Gastroesophageal sphincter (tissue), 4 donors: ENCODE results near the gene TFEB. TPM values are rescaled to one million over a fixed set of nuclear protein-coding genes. Genes with fewer than 3 reads are reported as not detected.

ENCODE experiments used
- ATAC-seq: fragments of 150-250 bp; one replicate; pipeline ENCODE4 v1.9.1; 2016; ENCODE audit warnings: mild to moderate bottlenecking, moderate library complexity
- H3K27ac ChIP-seq, 4 donors: fragments of 200-600 bp; sonication (generic) in 3 of 4; 1 replicate in 3 of 4; 2 replicates in 1 of 4; pipeline ENCODE4 v1.5.1; 2016 to 2019
- H3K27me3 ChIP-seq: fragments of 200-600 bp; sonication (generic); one replicate; pipeline ENCODE4 v1.5.1; 2019
- H3K36me3 ChIP-seq, 2 donors: fragments of 200-600 bp; sonication (generic); one replicate each; pipeline ENCODE4 v1.5.1; 2019; ENCODE audit warnings: control low read depth in 1 of 2
- H3K4me1 ChIP-seq, 3 donors: fragments of 200-600 bp; sonication (generic); 1 replicate in 2 of 3; 2 replicates in 1 of 3; pipeline ENCODE4 v1.5.1; 2016 to 2019; ENCODE audit warnings: control low read depth in 2 of 3
- H3K4me3 ChIP-seq, 2 donors: fragments of 200-600 bp; sonication (generic); one replicate each; pipeline ENCODE4 v1.5.1; 2019; ENCODE audit warnings: mild to moderate bottlenecking in 1 of 2, moderate library complexity in 1 of 2
- H3K9me3 ChIP-seq, 3 donors: fragments of 200-600 bp; sonication (generic); one replicate each; pipeline ENCODE4 v1.5.1; 2017 to 2019; ENCODE audit warnings: control low read depth in 2 of 3
- CTCF ChIP-seq, 4 experiments: fragments of 200-600 bp in 2 of 4; fragments of 450-650 bp in 2 of 4; sonication (generic) in 1 of 4; IDR thresholded peaks; one replicate each; pipeline ENCODE4 v1.5.1; 2017 to 2019; ENCODE audit warnings: antibody characterized with exemption in 4 of 4, mild to moderate bottlenecking in 2 of 4, moderate library complexity in 2 of 4
- EP300 ChIP-seq: sonication (generic); formaldehyde crosslinking; IDR thresholded peaks from one replicate; pipeline ENCODE4 v1.6.1; 2017; ENCODE audit warnings: antibody characterized with exemption, mild to moderate bottlenecking
- POLR2A ChIP-seq, 2 donors: fragments of 450-650 bp; IDR thresholded peaks; one replicate each; pipeline ENCODE4 v1.6.1; 2017; ENCODE audit warnings: antibody characterized with exemption in 2 of 2, mild to moderate bottlenecking in 2 of 2, moderate library complexity in 1 of 2
- POLR2AphosphoS5 ChIP-seq: sonication (generic); formaldehyde crosslinking; IDR thresholded peaks from one replicate; pipeline ENCODE4 v1.6.1; 2017; ENCODE audit warnings: antibody characterized with exemption
- WGBS, 2 donors: methylation state at CpG; one replicate each; pipeline ENCODE4 v1.1.5; 2018; ENCODE audit warnings: low coverage in 1 of 2; 5-methylcytosine and 5-hydroxymethylcytosine counted together
- total RNA-seq, 4 donors: library from RNA; depleted of rRNA; stranded (reverse); fragments of >200 nt; gene quantifications; one replicate each; pipeline ENCODE4 v1.1.0, GENCODE V29; 2016

TFEB gene
- total RNA-seq, 4 donors from 2014 or later: 16.6 to 42.8 (median 26.1) TPM

- H3K36me3 ChIP-seq: no peaks in the 10 kb centered on the region
- H3K9me3 ChIP-seq: no peaks in the 10 kb centered on the region
- ATAC-seq: no peak
- no peak for TF ChIP-seq POLR2A (IDR thresholded peaks at IDR 0.05)
- TF ChIP-seq POLR2AphosphoS5: no peak
- no peak for TF ChIP-seq EP300
- TF ChIP-seq CTCF (IDR thresholded peaks at IDR 0.05): no peak
- no CpG with 5 or more reads among the region's 4 CpGs for WGBS, 2 donors
- H3K4me3 ChIP-seq: no peak overlapping the region
- H3K27ac ChIP-seq: no peak overlapping the region
- peaks cover 35% of the 10 kb centered on the region for H3K27me3 ChIP-seq
- H3K4me1 ChIP-seq: peaks cover 0 to 7% (median 0%) of the 10 kb centered on the region in 3 donors
These were observed 91.0 kb downstream of the TFEB start for GRCh38 chr6:41644297-41644879.

- TF ChIP-seq EP300 (no peak), POLR2AphosphoS5 (no peak), POLR2A (IDR thresholded peaks at IDR 0.05) (no peak), CTCF (IDR thresholded peaks at IDR 0.05) (no peak)
- ATAC-seq: no peak
- Histone ChIP-seq H3K4me1 (peaks cover 0 to 12% (median 1%) of the 10 kb centered on the region in 3 donors), H3K9me3 (no peaks in the 10 kb centered on the region), H3K27me3 (peaks cover 40% of the 10 kb centered on the region), H3K4me3 (no peak overlapping the region), H3K36me3 (no peaks in the 10 kb centered on the region), H3K27ac (no peak overlapping the region)
- WGBS, 2 donors: 100% methylated on average over 1 of the region's 4 CpGs
These were observed 91.5 kb downstream of the TFEB start for GRCh38 chr6:41643899-41644269.

- WGBS, 2 donors: 53 to 73% methylated on average over 2 to 7 of the region's 10 CpGs
- no peak for ATAC-seq
- Histone ChIP-seq H3K9me3 (no peaks in the 10 kb centered on the region), H3K27me3 (peaks cover 42% of the 10 kb centered on the region), H3K27ac (no peak overlapping the region), H3K4me3 (no peak overlapping the region), H3K36me3 (no peaks in the 10 kb centered on the region), H3K4me1 (peaks cover 0 to 19% (median 8%) of the 10 kb centered on the region in 3 donors)
- TF ChIP-seq POLR2AphosphoS5 (no peak), EP300 (no peak), CTCF (IDR thresholded peaks at IDR 0.05) (no peak), POLR2A (IDR thresholded peaks at IDR 0.05) (no peak)
These were observed 92.2 kb downstream of the TFEB start for GRCh38 chr6:41642960-41643898.

GRCh38 chr6:41642090-41642959, 93.1 kb downstream of the TFEB start:
- Histone ChIP-seq H3K27ac (no peak overlapping the region), H3K4me1 (peaks cover 0 to 28% (median 17%) of the 10 kb centered on the region in 3 donors)
- ATAC-seq: no peak

More at GRCh38 chr6:41642090-41642959, 93.1 kb downstream of the TFEB start:
- Histone ChIP-seq H3K9me3 (no peaks in the 10 kb centered on the region), H3K27me3 (peaks cover 47% of the 10 kb centered on the region), H3K4me3 (no peak overlapping the region), H3K36me3 (no peaks in the 10 kb centered on the region)
- 56 to 74% methylated on average over 4 to 7 of the region's 11 CpGs for WGBS, 2 donors
- TF ChIP-seq POLR2AphosphoS5 (no peak), CTCF (IDR thresholded peaks at IDR 0.05) (no peak), POLR2A (IDR thresholded peaks at IDR 0.05) (no peak), EP300 (no peak)
